CD4-positive, alpha-beta T cell (primary cell): Measurements from ENCODE around the gene OAS2. TPM values are rescaled to one million over a fixed set of nuclear protein-coding genes. Genes with fewer than 3 reads are reported as not detected.

ENCODE experiments used
- ATAC-seq: fragments of 200-7000 bp; cut with Tn5 transposase; one replicate; pipeline ENCODE4 v1.10.0; 2022; ENCODE audit warnings: mild to moderate bottlenecking; ENCODE audit not compliant: poor library complexity
- CTCF ChIA-PET: fragments of 350-600 bp; sonication (Branson Sonifier 250); formaldehyde crosslinking; loops from one replicate; lab custom pipeline; 2021; ENCODE audit warnings: antibody characterized with exemption, inconsistent platforms; lab: Charles Lee
- POLR2A ChIA-PET: fragments of 350-600 bp; sonication (Branson Sonifier 250); formaldehyde crosslinking; loops from one replicate; lab custom pipeline; 2021; ENCODE audit warnings: antibody characterized with exemption, inconsistent platforms; lab: Charles Lee
- DNase-seq, 14 experiments: peaks; one replicate each; pipeline ENCODE4 v3.0.0-alpha.2; 2013 to 2020; ENCODE audit warnings: mixed read lengths in 2 of 14
- H3K27ac ChIP-seq, 2 donors: one replicate each; pipeline versions ENCODE4 v1.5.1 to v1.7.0; 2013; ENCODE audit warnings: low read length in 2 of 2, low read depth in 1 of 2, mild to moderate bottlenecking in 1 of 2
- H3K27me3 ChIP-seq, 2 experiments: 1 replicate in 1 of 2; 2 replicates in 1 of 2; pipeline versions ENCODE4 v1.6.1 to v1.7.0; 2013; ENCODE audit warnings: low read length in 2 of 2, control low read depth in 1 of 2, mild to moderate bottlenecking in 1 of 2, moderate library complexity in 1 of 2; ENCODE audit not compliant: insufficient read depth in 2 of 2, control insufficient read depth in 1 of 2
- H3K36me3 ChIP-seq: one replicate; pipeline ENCODE4 v1.6.1; 2013; ENCODE audit warnings: low read length, control low read depth; ENCODE audit not compliant: insufficient read depth
- H3K4me1 ChIP-seq: one replicate; pipeline ENCODE4 v1.6.1; 2013; ENCODE audit warnings: low read length, control low read depth; ENCODE audit not compliant: insufficient read depth
- H3K4me3 ChIP-seq: one replicate; pipeline ENCODE4 v1.5.1; 2013; ENCODE audit warnings: mild to moderate bottlenecking, low read length, moderate library complexity
- H3K9me3 ChIP-seq, 2 experiments: 1 replicate in 1 of 2; 2 replicates in 1 of 2; pipeline versions ENCODE4 v1.6.1 to v1.7.0; 2013; ENCODE audit warnings: low read length in 2 of 2, mild to moderate bottlenecking in 2 of 2, control low read depth in 1 of 2, moderate library complexity in 1 of 2; ENCODE audit not compliant: control insufficient read depth in 1 of 2, insufficient read depth in 1 of 2
- H3K27ac Mint-ChIP-seq: one replicate; pipeline ENCODE4 v1.8.0; 2020; ENCODE audit warnings: mixed read lengths
- H3K27me3 Mint-ChIP-seq: one replicate; pipeline ENCODE4 v1.8.0; 2021; ENCODE audit warnings: mixed read lengths
- H3K36me3 Mint-ChIP-seq: one replicate; pipeline ENCODE4 v1.8.0; 2021; ENCODE audit warnings: low read depth, mixed read lengths
- H3K4me1 Mint-ChIP-seq: one replicate; pipeline ENCODE4 v1.8.0; 2021; ENCODE audit warnings: low read depth, mixed read lengths
- H3K4me3 Mint-ChIP-seq: one replicate; pipeline ENCODE4 v1.8.0; 2020; ENCODE audit warnings: mild to moderate bottlenecking, mixed read lengths
- H3K9me3 Mint-ChIP-seq: one replicate; pipeline ENCODE4 v1.8.0; 2020; ENCODE audit warnings: mixed read lengths
- intact Hi-C, 2 experiments: fragments of 100-400 bp; cut with DNase I in 1 of 2; cut with micrococcal nuclease in 1 of 2; formaldehyde crosslinking; loops; one replicate each; pipeline versions ENCODE4 v1.15.1 to v1.9.0; 2023 to 2025; cut with DNase I, micrococcal nuclease
- total RNA-seq, 174 experiments: library from RNA in 2 of 174; stranded (reverse) in 2 of 174; gene quantifications; one replicate each; pipeline ENCODE4 v1.2.3 and lab custom pipeline; 2021 to 2026
- TF ChIP-seq, protein P1 (sequence below): fragments of 200-600 bp; IDR thresholded peaks from one replicate; pipeline ENCODE4 v1.8.0; 2022; ENCODE audit warnings: antibody characterized with exemption, mild to moderate bottlenecking

The OAS2 gene
- total RNA-seq, 2 experiments from 2014 or later: 15.0 to 16.2 TPM

DNA sequence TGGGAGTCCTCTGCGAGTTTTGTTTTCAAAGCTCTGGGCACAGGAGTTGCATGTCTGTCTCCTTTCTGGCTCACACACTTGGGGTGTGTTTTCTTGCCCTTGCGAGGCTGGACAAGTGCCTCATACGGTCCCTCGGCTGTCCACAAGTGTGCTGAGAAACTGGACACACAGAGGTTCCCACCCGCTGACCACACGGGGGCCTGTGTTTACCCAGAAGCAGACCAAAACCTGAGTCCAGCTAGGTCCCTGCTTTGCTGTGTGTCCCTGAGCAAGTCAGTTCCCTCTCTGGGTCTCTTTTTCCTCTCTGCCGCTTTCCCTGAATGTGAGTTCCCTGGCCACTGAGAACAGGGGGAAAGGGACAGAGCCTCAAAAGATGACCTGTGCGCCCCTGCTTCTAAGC, 678 bp upstream of the OAS2 start:
- H3K9me3 ChIP-seq: no peaks in the 10 kb centered on the region
- Mint-ChIP-seq H3K4me3 (peak overlapping the region; percentile 100), H3K27ac (peak overlapping the region; percentile 99), H3K27me3 (no peaks in the 10 kb centered on the region), H3K36me3 (peaks cover 39% of the 10 kb centered on the region), H3K9me3 (peaks cover 3% of the 10 kb centered on the region), H3K4me1 (peaks cover 55% of the 10 kb centered on the region)
- TF ChIP-seq, protein P1, sequence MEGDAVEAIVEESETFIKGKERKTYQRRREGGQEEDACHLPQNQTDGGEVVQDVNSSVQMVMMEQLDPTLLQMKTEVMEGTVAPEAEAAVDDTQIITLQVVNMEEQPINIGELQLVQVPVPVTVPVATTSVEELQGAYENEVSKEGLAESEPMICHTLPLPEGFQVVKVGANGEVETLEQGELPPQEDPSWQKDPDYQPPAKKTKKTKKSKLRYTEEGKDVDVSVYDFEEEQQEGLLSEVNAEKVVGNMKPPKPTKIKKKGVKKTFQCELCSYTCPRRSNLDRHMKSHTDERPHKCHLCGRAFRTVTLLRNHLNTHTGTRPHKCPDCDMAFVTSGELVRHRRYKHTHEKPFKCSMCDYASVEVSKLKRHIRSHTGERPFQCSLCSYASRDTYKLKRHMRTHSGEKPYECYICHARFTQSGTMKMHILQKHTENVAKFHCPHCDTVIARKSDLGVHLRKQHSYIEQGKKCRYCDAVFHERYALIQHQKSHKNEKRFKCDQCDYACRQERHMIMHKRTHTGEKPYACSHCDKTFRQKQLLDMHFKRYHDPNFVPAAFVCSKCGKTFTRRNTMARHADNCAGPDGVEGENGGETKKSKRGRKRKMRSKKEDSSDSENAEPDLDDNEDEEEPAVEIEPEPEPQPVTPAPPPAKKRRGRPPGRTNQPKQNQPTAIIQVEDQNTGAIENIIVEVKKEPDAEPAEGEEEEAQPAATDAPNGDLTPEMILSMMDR: no peak
- peaks cover 21% of the 10 kb centered on the region for H3K4me1 ChIP-seq
- ATAC-seq (no peak), DNase-seq (peak in 1 of 14 experiments; percentile 29)
- intact Hi-C loops: loop anchor here (2.0 to 5.0 kb wide), 4 partner anchors 39 to 381 kb away; partner anchors contain the start of genes OAS3 (in 2 of the 2) and PLBD2 (in 1 of the 2)
- peak overlapping the region; percentile 87 for H3K4me3 ChIP-seq
- no peaks in the 10 kb centered on the region for H3K27me3 ChIP-seq
- no peaks in the 10 kb centered on the region for H3K36me3 ChIP-seq
- peak overlapping the region; percentile 86 to 90 for H3K27ac ChIP-seq
- POLR2A ChIA-PET: interaction anchor here (0.7 to 5.7 kb wide), 23 partner anchors 9 to 1543 kb away, joined by 3 to 74 read pairs (median 8); partner anchors contain the start of genes DDX54, MAPKAPK5, OAS1 and OAS3
- CTCF ChIA-PET: interaction anchor here (0.9 to 2.6 kb wide), 4 partner anchors 14 to 77 kb away, joined by 3 to 25 read pairs (median 6); partner anchors contain the start of gene OAS1

GRCh38 chr12:112979041-112979680, 842 bp downstream of the OAS2 start:
- ATAC-seq (peak; percentile 32), DNase-seq (peak; percentile 18 to 78 (median 35))
- Histone ChIP-seq H3K27ac (peak overlapping the region; percentile 86 to 90), H3K4me3 (peak overlapping the region; percentile 87), H3K27me3 (no peaks in the 10 kb centered on the region), H3K9me3 (no peaks in the 10 kb centered on the region), H3K36me3 (peaks cover under 1% of the 10 kb centered on the region), H3K4me1 (peaks cover 28% of the 10 kb centered on the region)
- Mint-ChIP-seq H3K36me3 (peaks cover 53% of the 10 kb centered on the region), H3K27ac (peak overlapping the region; percentile 99), H3K9me3 (peaks cover 3% of the 10 kb centered on the region), H3K27me3 (no peaks in the 10 kb centered on the region), H3K4me1 (peaks cover 68% of the 10 kb centered on the region), H3K4me3 (peak overlapping the region; percentile 100)
- ChIA-PET POLR2A (interaction anchor here (1.0 to 5.7 kb wide), 16 partner anchors 12 to 1544 kb away, joined by 3 to 74 read pairs (median 10); partner anchors contain the start of genes OAS1 and OAS3), CTCF (interaction anchor here (1.2 to 2.6 kb wide), 3 partner anchors 14 to 195 kb away, joined by 4 to 25 read pairs (median 7); no protein-coding TSS in a partner anchor)
- TF ChIP-seq, protein P1: no peak
- intact Hi-C loops: loop anchor here (2.0 to 5.0 kb wide), 3 partner anchors 40 to 76 kb away; partner anchors contain the start of gene OAS3 (in 2 of the 2)

GRCh38 chr12:112980491-112981158, 2.3 kb downstream of the OAS2 start:
- no peak for ATAC-seq
- peak in 3 of 14 experiments; percentile 63 to 74 (median 68) for DNase-seq
- H3K36me3 ChIP-seq: peaks cover 9% of the 10 kb centered on the region
- ChIA-PET CTCF (interaction anchor here (0.7 to 2.3 kb wide), 2 partner anchors 12 to 194 kb away, joined by 3 to 10 read pairs; no protein-coding TSS in a partner anchor), POLR2A (interaction anchor here (5.7 kb wide), 1 partner anchor 10 kb away, joined by 74 read pairs; no protein-coding TSS in a partner anchor)
- TF ChIP-seq, protein P1: no peak
- Mint-ChIP-seq H3K9me3 (peaks cover 8% of the 10 kb centered on the region), H3K36me3 (peaks cover 67% of the 10 kb centered on the region), H3K27me3 (no peaks in the 10 kb centered on the region), H3K27ac (peak overlapping the region; percentile 99), H3K4me1 (peaks cover 83% of the 10 kb centered on the region), H3K4me3 (peak overlapping the region; percentile 100)
- H3K4me3 ChIP-seq: peak overlapping the region; percentile 87
- H3K27ac ChIP-seq: no peak overlapping the region
- H3K27me3 ChIP-seq: no peaks in the 10 kb centered on the region
- no peaks in the 10 kb centered on the region for H3K9me3 ChIP-seq
- H3K4me1 ChIP-seq: peaks cover 28% of the 10 kb centered on the region
- intact Hi-C loops: loop anchor here in 1 of 2 experiments (5.0 kb wide), 1 partner anchor 73 kb away; the partner anchor contains the start of gene OAS1
